GM19455 (cell line): Measurements from ENCODE around the gene MTREX.

ENCODE experiments used
- ATAC-seq: cut with Tn5 transposase; IDR thresholded peaks from one replicate; pipeline ENCODE4 v1.9.1; 2021; ENCODE audit not compliant: unreplicated experiment

MTREX gene

GRCh38 chr5:55426455-55426854 is 118.7 kb downstream of the MTREX start:
- no peak for ATAC-seq

GRCh38 chr5:55427157-55427556 is 119.4 kb downstream of the MTREX start:
- ATAC-seq, result no peak

GRCh38 chr5:55429221-55429612 is 121.4 kb downstream of the MTREX start:
- ATAC-seq, result no peak

GRCh38 chr5:55429613-55430253 is 121.9 kb downstream of the MTREX start:
- no peak for ATAC-seq

- ATAC-seq, result no peak
Observed at GRCh38 chr5:55432549-55432948, 124.8 kb downstream of the MTREX start.

- no peak for ATAC-seq
Observed at GRCh38 chr5:55437452-55437851, 129.7 kb downstream of the MTREX start.

- no peak for ATAC-seq
Observed at GRCh38 chr5:55437859-55438206, 130.0 kb downstream of the MTREX start.

- ATAC-seq, result no peak
Observed at GRCh38 chr5:55438998-55439397, 131.2 kb downstream of the MTREX start.

- ATAC-seq, result no peak
Observed at GRCh38 chr5:55440188-55440646, 132.4 kb downstream of the MTREX start.

- no peak for ATAC-seq
Observed at GRCh38 chr5:55441107-55441771, 133.4 kb downstream of the MTREX start.

GRCh38 chr5:55441954-55442353 is 134.2 kb downstream of the MTREX start:
- no peak for ATAC-seq

GRCh38 chr5:55445791-55446190 is 138.0 kb downstream of the MTREX start:
- no peak for ATAC-seq

- ATAC-seq, result no peak
Observed at GRCh38 chr5:55446640-55447351, 139.0 kb downstream of the MTREX start.

GRCh38 chr5:55450050-55450765 is 142.4 kb downstream of the MTREX start:
- no peak for ATAC-seq

GRCh38 chr5:55451976-55452375 is 144.2 kb downstream of the MTREX start:
- no peak for ATAC-seq

- ATAC-seq, result no peak
Observed at GRCh38 chr5:55453211-55453610, 145.4 kb downstream of the MTREX start.

GRCh38 chr5:55454282-55454681 is 146.5 kb downstream of the MTREX start:
- ATAC-seq, result no peak

- ATAC-seq, result no peak
Observed at GRCh38 chr5:55456216-55456895, 148.6 kb downstream of the MTREX start.

GRCh38 chr5:55459572-55459971 is 151.8 kb downstream of the MTREX start:
- no peak for ATAC-seq

GRCh38 chr5:55463613-55464012 is 155.8 kb downstream of the MTREX start:
- no peak for ATAC-seq
